PFSK-1 (cell line): ENCODE data around the gene LRRC46.

Source experiments
- POLR2AphosphoS5 ChIP-seq: IDR thresholded peaks from 2 replicates; pipeline ENCODE4 v1.6.1; 2012; ENCODE audit warnings: low read depth, mild to moderate bottlenecking, control low read depth, low read length, moderate library complexity
- SIN3A ChIP-seq: IDR thresholded peaks from 2 replicates; pipeline ENCODE4 v1.6.1; 2012; ENCODE audit warnings: mild to moderate bottlenecking, low read length, moderate library complexity, borderline replicate concordance; ENCODE audit not compliant: insufficient read depth
- TF ChIP-seq, protein P1 (sequence below), 2 experiments: IDR thresholded peaks; 2 replicates each; pipeline versions ENCODE4 v1.6.1 to v1.8.0; 2011 to 2012; ENCODE audit warnings: low read depth in 2 of 2, low read length in 2 of 2, control low read depth in 1 of 2, inconsistent platforms in 1 of 2, mild to moderate bottlenecking in 1 of 2, moderate library complexity in 1 of 2; ENCODE audit not compliant: insufficient read depth in 1 of 2

DNA sequence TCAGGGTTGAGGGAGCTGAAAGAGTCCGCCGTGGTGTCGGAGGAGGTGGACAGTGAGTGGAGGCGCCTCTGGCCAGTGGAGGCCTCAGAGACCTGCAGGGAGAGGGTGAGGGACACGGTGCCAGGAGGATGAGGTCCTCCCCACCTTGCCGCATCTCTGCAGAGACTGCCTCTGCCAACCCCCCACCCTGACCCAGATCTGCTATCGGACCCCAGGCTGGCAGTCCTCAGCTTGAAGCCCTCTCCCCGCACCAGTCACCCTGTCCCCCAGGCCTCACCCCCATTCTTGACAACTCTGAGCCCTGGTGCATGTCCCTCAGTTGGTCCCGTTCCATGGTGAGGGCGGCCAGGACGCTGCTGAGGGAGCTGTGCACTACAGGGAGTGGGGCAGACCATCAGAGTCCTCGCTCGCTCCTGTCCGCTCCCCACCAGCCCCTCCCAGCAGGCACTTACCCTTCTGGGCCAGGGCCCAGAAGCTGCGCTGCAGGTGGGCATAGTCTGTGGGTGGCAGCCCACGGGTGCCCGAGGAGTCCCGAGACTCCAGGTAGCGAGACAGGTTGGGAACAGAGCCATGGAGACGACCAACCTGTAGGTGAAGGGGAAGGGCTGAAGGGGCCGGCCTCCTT is 15.2 kb upstream of the LRRC46 start:
- TF ChIP-seq, protein P1, sequence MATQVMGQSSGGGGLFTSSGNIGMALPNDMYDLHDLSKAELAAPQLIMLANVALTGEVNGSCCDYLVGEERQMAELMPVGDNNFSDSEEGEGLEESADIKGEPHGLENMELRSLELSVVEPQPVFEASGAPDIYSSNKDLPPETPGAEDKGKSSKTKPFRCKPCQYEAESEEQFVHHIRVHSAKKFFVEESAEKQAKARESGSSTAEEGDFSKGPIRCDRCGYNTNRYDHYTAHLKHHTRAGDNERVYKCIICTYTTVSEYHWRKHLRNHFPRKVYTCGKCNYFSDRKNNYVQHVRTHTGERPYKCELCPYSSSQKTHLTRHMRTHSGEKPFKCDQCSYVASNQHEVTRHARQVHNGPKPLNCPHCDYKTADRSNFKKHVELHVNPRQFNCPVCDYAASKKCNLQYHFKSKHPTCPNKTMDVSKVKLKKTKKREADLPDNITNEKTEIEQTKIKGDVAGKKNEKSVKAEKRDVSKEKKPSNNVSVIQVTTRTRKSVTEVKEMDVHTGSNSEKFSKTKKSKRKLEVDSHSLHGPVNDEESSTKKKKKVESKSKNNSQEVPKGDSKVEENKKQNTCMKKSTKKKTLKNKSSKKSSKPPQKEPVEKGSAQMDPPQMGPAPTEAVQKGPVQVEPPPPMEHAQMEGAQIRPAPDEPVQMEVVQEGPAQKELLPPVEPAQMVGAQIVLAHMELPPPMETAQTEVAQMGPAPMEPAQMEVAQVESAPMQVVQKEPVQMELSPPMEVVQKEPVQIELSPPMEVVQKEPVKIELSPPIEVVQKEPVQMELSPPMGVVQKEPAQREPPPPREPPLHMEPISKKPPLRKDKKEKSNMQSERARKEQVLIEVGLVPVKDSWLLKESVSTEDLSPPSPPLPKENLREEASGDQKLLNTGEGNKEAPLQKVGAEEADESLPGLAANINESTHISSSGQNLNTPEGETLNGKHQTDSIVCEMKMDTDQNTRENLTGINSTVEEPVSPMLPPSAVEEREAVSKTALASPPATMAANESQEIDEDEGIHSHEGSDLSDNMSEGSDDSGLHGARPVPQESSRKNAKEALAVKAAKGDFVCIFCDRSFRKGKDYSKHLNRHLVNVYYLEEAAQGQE (IDR thresholded peaks at IDR 0.05; ENCODE audit: insufficient read depth in 1 of 2, low read depth in 2 of 2, low read length in 2 of 2) = no peak
- TF ChIP-seq SIN3A = no peak
- TF ChIP-seq POLR2AphosphoS5 = no peak
